HG03175 (cell line): Measurements from ENCODE around the gene DNM3.

Source experiments
- ATAC-seq: cut with Tn5 transposase; IDR thresholded peaks from one replicate; pipeline ENCODE4 v1.9.1; 2021; ENCODE audit warnings: mild to moderate bottlenecking, moderate library complexity; ENCODE audit not compliant: unreplicated experiment

The DNM3 gene

DNA sequence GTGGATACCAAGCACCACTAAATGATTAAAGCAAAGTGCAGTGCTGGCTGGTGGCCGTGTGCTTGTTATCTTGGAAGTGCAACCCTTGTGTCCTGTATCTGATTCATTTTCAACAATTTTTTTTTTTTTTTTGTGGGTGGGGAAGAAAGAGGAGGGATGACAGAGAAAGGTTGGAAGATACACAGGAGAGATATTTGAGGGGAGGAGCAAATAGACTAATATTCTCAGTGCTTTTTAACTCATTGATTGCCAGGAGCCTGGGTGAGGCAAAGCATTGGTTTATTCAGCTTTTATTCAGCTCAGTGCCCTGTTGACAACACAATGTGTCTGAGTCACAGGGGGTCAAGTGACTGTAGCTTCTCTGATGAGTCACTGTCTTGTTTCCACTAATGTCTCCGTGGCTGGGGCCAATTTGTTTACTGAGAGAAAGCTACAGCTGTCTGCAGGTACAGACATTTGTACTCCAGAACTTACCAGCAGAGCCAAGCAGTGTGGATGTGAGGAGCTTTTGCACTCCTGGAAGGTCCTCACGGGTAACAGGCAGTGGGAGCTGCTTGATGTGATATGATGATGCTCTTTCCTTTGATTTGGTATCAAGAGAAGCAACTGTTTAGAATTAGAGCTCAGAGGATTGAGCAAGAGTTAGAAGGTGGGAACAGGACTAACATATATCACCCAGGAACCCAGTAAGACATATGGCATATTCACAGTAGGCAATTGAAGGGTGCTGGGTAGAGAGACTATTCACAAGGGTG lies 23.6 kb upstream of the DNM3 start:
- no peak for ATAC-seq

DNA sequence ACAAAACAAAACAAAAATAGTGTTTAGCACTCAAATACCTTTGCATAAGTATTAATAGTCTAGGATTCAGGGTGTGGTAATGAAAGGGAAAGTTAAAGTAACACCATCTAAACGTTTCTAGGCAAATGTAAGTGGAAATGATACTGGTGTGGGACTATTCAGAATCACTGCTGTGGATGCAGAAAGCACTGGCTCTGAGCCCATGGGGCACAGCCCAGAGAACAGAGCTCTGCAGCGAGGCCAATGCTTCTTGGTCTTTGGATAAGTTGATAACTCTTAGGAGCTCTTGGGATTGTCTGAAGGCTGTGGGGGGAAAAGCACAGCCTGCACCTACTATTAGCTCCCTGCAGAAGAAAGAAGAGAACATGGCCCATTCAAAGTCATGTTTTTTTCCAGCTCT lies 21.4 kb upstream of the DNM3 start:
- no peak for ATAC-seq

DNA sequence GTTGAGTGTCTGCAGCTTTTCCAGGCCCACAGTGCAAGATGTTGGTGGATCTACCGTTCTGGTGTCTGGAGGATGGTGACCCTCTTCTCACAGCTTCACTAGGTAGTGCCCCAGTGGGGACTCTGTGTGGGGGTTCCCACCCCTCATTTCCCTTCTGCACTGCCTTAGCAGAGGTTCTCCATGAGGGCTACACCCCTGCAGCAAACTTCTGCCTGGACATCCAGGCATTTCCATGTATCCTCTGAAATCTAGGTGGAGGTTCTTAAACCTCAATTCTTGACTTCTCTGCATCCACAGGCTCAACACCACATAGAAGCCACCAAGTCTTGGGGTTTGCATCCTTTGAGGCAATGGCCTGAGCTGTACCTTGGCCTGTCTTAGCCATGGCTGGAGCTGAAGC lies 14.3 kb upstream of the DNM3 start:
- no peak for ATAC-seq

DNA sequence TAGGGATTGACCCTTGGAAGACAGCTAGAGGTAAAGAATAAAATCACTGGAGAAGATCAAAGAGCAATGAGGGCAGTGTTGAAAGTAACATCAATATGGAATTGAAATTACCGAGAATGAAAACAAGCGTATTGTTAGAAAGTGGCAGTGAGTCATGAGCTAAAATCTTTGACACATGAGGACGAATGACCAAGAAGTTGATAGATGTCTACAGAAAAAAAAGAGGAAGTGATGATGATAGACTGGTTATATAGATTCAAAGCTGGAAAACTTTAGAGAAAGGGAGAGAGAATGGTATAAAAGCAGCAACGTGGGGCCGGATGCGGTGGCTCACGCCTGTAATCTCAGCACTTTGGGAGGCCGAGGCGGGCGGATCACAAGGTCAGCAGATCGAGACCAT lies 12.5 kb upstream of the DNM3 start:
- ATAC-seq = no peak

DNA sequence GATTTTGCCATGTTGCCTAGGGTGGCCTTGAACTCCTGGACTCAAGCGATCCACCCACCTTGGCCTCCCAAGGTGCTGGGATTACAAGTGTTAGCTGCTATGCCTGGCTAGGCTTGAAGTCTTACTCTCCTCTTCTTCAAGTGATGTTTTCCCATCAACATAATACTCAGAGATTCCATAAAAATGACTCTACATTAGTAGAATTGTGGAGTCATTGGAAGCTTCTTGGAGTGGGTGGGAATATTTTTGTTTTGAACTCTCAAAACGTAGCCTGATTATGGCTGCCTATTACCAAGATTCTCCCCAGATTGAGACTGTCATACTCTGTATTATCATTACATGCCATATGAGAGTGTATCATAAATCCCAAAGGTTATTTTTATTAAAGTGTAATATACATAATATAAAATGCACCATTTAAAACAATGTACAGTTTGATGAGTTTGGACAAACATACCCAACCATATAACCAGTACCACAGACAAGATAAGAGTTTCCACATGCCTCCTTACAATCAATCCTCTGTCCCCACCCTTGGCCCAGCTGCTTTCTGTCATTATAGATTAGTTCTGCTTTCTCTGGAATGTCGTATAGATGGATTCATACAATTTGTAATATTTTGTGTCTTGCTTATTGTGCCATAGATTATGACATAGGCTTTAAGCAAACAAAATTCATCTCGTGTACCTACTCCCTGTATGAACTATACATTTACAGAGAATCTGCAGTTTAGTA lies 8.0 kb upstream of the DNM3 start:
- ATAC-seq = no peak

DNA sequence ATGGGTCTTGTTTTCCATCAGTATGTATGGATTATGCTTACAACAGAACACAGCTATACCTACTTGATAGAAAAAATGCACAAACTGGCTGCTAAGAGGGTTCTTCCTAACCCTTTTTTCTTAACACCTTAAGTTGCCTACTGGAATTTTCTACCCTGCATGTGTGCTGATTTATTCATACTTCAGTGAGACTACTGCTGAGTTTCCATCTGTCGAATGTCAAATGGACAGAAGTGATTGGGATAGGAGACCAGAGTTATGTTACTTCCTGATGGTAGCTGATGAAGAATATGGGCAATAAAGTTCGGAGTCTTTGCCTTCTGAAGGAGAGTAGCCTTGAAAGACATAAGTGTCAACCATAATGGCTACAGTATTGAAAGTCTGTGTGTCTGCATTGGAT lies 6.5 kb upstream of the DNM3 start:
- ATAC-seq = no peak

DNA sequence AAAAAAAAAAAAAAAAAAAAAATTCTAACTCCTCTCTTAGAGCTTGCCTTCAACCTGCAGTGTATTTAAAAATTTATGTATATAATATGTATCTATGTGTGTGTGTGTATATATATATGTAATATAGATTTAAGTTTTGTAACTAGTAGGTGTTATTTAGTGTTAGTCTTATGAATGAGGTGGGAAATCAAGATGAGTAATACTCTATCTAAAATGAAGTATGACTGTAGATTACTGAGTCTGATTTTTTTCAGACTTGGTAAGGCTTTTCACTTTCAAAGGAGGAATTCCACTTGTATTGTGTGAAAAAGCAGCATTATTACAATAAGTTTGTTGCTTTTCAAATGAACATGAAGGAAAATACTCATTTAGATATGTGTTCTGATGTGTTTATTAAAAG lies 5.4 kb upstream of the DNM3 start:
- no peak for ATAC-seq

DNA sequence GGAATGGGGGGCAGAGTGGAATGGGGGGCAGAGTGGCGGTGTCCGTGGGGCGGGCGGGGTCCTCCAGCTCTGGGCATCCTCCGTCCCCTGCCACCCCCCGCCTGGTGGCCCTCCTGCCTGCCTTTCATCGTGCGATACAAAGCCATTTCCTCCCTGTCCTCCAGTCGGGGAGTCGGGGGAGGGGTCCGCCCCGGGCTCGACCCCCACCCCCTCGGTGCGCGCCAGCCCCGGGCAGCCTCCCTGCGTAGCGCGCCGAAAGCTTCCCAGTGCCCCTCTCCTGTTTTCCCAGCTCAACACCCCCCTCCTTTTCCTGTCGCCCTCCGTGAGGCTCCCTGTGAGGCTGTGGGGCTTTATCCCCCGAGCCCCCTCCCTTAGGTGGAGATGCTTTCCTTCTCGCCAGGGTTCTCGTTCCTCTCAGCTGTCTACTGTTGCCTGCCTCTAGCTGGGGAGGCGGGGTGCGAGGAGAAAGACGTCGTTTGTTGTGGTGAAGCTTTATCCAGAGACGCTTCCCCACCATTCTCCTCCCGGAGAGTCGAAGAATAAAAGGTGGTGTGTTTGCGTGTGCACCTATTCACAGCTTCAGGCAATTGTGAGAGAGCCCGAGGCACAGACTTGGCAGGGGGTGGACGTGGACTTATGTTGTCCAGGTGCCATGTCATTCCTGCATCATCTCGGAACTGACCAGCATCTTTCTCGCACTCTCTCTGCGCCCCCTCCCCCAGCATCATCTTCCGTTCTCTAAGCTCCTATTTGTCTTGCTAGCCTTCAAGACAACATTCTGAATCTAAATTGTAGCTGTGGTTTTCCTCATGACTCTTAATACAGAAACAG lies 848 bp downstream of the DNM3 start:
- no peak for ATAC-seq

DNA sequence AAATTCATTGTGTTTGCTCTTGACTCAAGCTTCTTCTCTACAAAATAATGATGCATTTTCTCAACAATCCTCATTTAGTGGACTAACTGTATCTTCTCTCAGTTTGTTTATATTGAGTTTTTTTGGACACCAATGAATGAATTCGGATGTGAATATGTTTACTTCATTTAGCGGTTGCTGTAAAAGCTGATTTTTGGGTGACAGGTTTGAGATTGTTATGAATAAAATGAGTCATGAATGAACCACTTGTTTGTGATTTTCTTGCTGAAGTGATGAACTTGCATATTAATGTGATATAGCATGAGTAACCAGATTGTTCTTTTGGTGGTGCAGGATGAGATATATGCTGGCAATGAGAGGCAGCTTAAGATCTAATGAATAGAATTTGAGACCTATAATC lies 3.1 kb downstream of the DNM3 start:
- ATAC-seq = no peak

DNA sequence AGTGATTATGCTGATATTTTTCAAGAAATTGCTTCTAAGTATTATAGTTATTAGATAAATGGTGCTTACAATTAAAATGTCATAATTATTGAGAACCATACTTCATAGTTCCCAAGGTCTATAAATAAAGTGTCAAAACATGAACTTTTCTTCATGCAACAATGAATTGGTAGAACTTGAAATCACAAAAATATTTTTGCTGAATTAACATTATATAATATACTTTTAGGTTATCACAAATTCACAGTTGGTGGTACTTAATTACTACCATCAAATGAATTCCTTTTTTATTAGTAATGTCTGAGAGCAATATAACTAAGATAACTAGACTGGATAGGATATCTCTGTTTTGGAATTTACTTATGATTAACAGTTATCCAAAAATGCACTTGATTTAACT lies 4.7 kb downstream of the DNM3 start:
- no peak for ATAC-seq

DNA sequence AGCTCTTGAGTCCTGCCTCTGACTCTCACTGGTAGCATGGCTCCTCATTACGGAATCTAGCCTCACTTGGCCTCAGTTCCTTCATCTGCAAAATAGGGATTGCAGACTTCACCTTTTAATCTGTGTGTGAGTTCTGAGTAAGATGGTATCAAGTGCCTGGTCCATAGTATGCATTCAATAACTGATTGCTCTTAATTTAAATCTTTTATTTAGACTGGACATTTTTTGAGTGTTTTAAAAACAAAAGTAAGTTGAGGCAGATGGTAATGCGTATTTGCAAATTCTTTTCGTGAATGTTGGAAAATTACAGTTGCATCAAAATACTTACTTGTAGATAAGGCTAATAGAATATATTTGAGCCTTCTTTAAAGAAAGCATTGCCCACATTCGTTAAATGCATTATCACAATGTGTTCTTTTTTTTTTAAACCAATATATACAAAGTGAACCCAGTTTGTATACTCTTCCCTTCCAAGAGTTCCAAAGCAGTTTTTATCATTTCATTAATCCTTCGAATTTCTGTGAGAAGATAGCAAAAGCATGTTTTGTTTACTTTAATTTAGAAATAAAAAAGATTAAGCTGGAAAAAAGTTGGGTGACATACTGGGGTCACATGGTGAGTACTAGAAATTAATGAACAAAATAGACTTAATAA lies 8.1 kb downstream of the DNM3 start:
- no peak for ATAC-seq

DNA sequence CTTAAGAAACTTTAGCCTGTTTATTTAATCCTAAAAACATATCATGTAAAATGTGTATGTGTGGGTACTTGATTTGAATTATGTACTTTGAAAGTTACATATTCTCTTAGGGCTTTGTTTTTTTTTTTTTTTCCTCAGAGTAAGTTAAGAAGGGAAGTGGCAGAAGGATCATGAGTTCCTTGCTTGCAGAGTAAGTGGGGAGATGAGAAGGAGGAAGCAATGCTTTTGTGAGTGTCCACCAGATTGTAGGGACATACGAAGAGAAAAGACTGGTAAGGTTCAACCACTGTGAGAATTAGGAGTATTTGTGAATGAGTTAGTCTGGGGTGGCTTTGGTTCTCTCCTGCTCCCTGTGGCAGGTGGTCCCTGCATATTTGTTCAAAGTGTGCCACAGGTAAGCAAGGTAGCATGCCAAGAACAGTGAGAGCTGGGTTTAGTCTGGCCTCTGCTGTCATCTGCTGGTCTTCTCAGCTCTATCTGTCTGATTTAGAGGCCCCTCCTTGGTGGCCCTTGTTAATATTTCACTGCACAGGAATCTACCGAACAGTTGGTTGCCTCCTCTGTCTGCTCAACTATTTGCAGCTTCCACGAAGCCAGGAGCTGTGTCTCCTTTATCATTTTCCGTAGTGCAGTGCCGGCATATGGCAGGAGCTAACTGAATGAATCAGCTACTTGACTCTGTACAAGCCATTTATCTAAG lies 9.5 kb downstream of the DNM3 start:
- ATAC-seq = no peak

DNA sequence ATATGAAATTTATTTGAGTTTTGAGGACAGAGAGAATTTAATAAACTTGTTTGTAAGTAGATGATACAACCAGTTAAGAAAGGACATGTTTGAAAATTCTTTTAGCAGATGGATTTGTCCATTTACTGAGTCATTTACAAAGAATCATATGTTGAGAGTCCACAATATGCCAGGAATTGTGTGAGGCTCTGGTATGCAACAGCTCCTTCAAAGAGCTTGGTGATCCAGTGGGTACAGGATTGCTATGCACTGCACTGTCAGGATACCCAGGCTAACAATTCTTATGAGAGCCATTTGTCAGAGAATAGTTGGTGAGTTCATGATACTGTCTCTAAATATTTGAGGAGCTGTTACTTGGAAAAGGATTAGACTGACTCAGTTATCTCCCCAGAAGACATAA lies 11.0 kb downstream of the DNM3 start:
- ATAC-seq = no peak

DNA sequence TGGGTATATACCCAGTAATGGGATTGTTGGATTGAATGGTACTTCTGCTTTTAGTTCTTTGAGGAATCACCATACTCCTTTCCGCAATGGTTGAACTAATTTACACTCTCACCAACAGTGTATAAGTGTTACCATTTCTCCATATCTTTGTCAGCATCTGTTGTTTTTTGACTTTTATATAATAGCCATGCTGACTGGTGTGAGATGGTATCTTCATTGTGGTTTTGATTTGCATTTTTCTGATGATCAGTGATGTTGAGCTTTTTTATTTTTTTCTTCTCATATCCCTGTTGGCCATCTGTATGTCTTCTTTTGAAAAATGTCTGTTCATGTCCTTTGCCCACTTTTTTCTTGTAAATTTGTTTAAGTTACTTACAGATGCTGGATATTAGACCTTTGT lies 14.1 kb downstream of the DNM3 start:
- no peak for ATAC-seq

DNA sequence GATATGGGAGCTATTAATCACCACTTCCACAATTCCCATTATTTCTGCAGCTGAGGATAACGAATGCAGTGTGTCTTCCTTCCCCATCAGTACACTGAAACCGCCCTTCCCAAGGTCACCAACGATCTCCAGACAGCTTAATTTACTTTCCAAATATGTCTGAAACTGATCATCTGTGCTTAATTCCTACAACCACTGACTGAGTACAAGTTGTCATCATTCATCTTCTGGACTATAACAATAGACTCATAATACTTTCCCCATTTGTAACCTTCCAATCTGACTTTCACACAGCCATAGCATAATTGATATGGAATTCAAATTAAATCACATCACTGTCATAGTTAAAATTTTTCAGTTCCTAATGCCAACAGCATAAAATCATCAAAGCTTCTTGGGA lies 17.4 kb downstream of the DNM3 start:
- no peak for ATAC-seq

DNA sequence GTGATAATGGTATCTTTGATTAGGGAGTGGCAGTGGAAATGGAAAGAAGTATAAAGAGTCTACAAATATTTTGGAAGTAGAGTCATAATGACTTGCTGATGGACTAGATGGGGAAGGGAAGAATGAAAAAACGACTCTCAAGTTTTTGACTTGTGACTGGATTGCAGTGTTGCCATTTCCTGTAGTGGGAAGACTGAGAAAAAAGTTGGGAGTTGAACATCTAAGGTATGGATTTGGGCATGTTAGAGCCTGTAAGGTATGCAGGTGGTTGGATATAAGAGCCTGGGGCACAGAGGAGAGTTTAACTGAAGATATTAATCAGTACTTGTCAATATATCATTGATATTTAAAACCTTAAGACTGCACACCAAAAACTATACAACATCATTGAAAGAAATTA lies 19.4 kb downstream of the DNM3 start:
- no peak for ATAC-seq

DNA sequence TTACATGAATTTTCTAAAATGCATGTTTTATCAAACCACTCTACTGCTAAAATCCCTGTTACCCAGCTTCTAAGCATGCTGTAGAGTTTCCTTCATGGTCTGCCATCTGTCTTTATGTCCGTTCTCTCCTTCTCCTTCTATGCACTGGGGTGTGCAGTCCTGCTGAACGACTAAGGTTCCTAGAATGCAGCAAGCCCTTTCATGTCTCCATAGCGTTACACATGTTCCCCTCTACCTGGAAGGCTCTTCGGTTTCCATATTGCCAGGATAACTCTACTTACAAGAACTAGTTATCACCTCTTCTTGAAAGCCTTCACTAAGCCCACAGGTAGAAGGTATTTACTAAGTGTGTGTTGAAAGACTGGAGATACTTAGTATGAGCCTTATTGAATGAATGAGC lies 22.2 kb downstream of the DNM3 start:
- no peak for ATAC-seq

DNA sequence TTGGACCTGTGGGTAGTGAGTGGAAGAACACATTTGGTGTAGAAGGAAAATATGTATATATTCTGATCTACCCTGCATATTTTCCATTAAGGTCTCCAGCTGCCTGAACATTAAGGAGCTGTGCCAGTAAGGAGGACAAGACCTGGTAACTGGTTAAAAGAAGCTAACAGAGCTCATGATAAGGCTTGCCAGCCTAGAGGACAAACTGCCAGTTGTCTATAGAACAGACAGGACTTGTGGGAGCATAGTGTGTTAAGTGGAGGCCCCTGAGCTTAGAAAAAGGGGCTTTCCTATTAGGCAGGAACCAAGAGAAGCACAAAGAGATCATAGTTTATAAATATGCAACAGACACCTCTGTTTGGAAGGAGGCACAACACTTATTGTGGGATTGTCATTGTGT lies 23.0 kb downstream of the DNM3 start:
- ATAC-seq = no peak

DNA sequence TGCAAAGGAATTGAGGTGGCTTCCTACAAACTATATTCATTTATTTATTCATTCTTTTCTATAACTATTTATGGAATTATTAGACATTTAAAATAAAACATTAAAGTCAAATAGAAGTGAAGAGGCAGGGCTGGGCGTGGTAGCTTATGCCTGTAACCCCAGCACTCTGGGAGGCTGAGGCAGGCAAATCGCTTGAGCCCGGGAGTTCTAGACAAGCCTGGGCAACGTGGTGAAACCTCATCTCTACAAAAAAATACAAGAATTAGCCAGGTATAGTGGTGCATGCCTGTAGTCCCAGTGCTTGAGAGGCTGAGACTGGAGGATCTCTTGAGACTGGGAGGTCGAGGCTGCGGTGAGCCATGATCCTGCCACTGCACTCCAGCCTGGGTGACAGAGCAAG lies 23.8 kb downstream of the DNM3 start:
- no peak for ATAC-seq

DNA sequence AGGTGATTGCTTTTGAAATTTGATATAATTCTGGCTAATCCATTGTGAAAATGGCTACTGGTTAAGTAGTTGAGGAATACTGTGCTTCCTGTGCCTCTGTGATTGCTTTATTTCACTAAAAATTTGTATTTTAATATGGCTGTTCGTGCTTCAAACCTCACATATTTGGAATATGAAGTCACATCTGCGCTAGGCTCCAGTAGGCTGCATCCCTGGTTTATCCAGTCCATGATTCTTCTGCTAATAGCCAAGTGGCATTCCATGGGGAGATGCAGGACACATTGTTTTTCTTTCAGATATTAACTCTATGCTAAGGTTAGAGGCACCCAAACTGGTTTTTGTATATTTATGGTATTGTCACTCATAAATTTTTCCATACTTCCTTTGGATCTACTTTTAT lies 25.9 kb downstream of the DNM3 start:
- no peak for ATAC-seq
